Right atrium auricular region (tissue), 2 donors: ENCODE results near the gene SUSD6. TPM values are rescaled to one million over a fixed set of nuclear protein-coding genes. Genes with fewer than 3 reads are reported as not detected.

Experiments used
- DNase-seq: peaks from one replicate; pipeline ENCODE4 v3.0.0-alpha.2; 2019; ENCODE audit warnings: low spot score
- H3K27ac ChIP-seq, 2 donors: fragments of 200-600 bp; sonication (generic); 1 replicate in 1 of 2; 2 replicates in 1 of 2; pipeline ENCODE4 v1.5.1; 2016 to 2019
- H3K27me3 ChIP-seq, 2 donors: fragments of 200-600 bp; sonication (generic); one replicate each; pipeline versions ENCODE4 v1.5.1 to v1.6.0; 2017 to 2019
- H3K36me3 ChIP-seq: fragments of 200-600 bp; sonication (generic); one replicate; pipeline ENCODE4 v1.5.1; 2016
- H3K4me1 ChIP-seq, 2 donors: fragments of 200-600 bp; sonication (generic); one replicate each; pipeline versions ENCODE4 v1.5.1 to v1.6.0; 2017 to 2019
- H3K4me3 ChIP-seq, 2 donors: fragments of 200-600 bp; sonication (generic); 1 replicate in 1 of 2; 2 replicates in 1 of 2; pipeline ENCODE4 v1.5.1; 2017 to 2019; ENCODE audit warnings: mild to moderate bottlenecking in 1 of 2, moderate library complexity in 1 of 2
- H3K9me3 ChIP-seq, 2 donors: fragments of 200-600 bp; sonication (generic); one replicate each; pipeline ENCODE4 v1.5.1; 2019
- total RNA-seq, 2 donors: library from RNA; depleted of rRNA; stranded (reverse); fragments of >200 nt; gene quantifications; one replicate each; pipeline ENCODE4 v1.1.0, GENCODE V29; 2016
- TF ChIP-seq, protein P1 (sequence below), 2 donors: fragments of 200-600 bp; sonication (generic); IDR thresholded peaks; one replicate each; pipeline ENCODE4 v1.5.1; 2019; ENCODE audit warnings: antibody characterized with exemption in 2 of 2

The SUSD6 gene
- total RNA-seq, 2 donors from 2014 or later, result 19.2 to 24.7 TPM

GRCh38 chr14:69667938-69668335 is 56.5 kb downstream of the SUSD6 start:
- Histone ChIP-seq H3K27ac (peak overlapping the region; percentile 16 to 18), H3K27me3 (no peaks in the 10 kb centered on the region), H3K4me1 (peaks cover 0 to 88% of the 10 kb centered on the region in 2 donors), H3K4me3 (no peak overlapping the region), H3K9me3 (no peaks in the 10 kb centered on the region), H3K36me3 (no peaks in the 10 kb centered on the region)
- no peak for DNase-seq
- TF ChIP-seq, protein P1, sequence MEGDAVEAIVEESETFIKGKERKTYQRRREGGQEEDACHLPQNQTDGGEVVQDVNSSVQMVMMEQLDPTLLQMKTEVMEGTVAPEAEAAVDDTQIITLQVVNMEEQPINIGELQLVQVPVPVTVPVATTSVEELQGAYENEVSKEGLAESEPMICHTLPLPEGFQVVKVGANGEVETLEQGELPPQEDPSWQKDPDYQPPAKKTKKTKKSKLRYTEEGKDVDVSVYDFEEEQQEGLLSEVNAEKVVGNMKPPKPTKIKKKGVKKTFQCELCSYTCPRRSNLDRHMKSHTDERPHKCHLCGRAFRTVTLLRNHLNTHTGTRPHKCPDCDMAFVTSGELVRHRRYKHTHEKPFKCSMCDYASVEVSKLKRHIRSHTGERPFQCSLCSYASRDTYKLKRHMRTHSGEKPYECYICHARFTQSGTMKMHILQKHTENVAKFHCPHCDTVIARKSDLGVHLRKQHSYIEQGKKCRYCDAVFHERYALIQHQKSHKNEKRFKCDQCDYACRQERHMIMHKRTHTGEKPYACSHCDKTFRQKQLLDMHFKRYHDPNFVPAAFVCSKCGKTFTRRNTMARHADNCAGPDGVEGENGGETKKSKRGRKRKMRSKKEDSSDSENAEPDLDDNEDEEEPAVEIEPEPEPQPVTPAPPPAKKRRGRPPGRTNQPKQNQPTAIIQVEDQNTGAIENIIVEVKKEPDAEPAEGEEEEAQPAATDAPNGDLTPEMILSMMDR (IDR thresholded peaks at IDR 0.05), result no peak

DNA sequence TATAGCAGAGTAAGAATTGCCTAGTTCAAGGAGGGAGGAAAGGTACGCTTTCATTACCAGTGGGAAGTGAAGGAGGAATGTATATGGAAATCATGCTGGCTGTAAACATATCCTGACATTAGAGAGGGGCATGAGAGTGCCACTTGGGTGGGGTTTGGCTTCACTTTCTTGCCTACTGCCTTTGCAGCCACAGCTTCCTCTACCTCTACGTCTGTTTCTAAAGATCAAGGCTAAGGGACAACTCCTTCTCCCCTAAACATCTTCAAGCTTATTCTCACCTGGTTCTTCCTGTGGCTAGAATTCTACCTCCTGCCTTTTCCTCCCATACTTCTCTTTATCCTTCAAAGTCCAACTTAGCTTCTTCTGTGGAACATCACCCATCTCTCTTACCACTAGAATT is 58.0 kb downstream of the SUSD6 start:
- DNase-seq, result no peak
- H3K27ac ChIP-seq, result no peak overlapping the region
- H3K36me3 ChIP-seq, result no peaks in the 10 kb centered on the region
- TF ChIP-seq, protein P1 (IDR thresholded peaks at IDR 0.05), result no peak
- H3K9me3 ChIP-seq, result no peaks in the 10 kb centered on the region
- no peaks in the 10 kb centered on the region for H3K27me3 ChIP-seq
- no peak overlapping the region for H3K4me3 ChIP-seq
- peaks cover 0 to 88% of the 10 kb centered on the region in 2 donors for H3K4me1 ChIP-seq

DNA sequence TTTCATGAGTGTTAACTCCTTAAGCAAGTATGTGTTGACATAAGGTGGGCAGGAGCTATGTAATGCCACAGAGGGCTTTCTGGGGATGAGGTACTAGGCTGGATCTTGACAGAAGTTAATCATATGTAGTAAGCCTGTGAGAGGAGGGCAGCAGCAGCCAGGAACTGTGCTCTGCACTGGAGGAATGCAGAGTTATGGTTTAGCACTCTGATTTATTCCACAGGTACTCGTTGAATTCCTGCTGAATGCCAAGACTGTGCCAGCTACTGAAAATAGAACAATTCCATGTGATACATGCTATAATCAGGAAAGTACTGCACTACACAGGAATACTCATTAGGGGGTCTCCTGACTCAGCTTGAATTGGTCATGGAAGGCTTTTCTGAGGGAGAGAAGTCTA is 58.7 kb downstream of the SUSD6 start:
- H3K27me3 ChIP-seq, result no peaks in the 10 kb centered on the region
- peak overlapping the region in 1 of 2 donors; percentile 37 for H3K27ac ChIP-seq
- H3K36me3 ChIP-seq, result no peaks in the 10 kb centered on the region
- no peak overlapping the region for H3K4me3 ChIP-seq
- H3K4me1 ChIP-seq, result peaks cover 0 to 88% of the 10 kb centered on the region in 2 donors
- TF ChIP-seq, protein P1 (IDR thresholded peaks at IDR 0.05), result no peak
- H3K9me3 ChIP-seq, result no peaks in the 10 kb centered on the region
- no peak for DNase-seq

GRCh38 chr14:69671365-69672030 is 60.1 kb downstream of the SUSD6 start:
- no peak for DNase-seq

GRCh38 chr14:69672356-69672755 is 61.0 kb downstream of the SUSD6 start:
- Histone ChIP-seq H3K9me3 (no peaks in the 10 kb centered on the region), H3K36me3 (no peaks in the 10 kb centered on the region), H3K4me1 (peaks cover 0 to 76% of the 10 kb centered on the region in 2 donors), H3K27me3 (no peaks in the 10 kb centered on the region), H3K4me3 (no peak overlapping the region), H3K27ac (peak overlapping the region; percentile 36 to 61)
- DNase-seq, result no peak
- TF ChIP-seq, protein P1 (IDR thresholded peaks at IDR 0.05), result no peak

More at GRCh38 chr14:69671365-69672030, 60.1 kb downstream of the SUSD6 start:
- H3K27me3 ChIP-seq, result no peaks in the 10 kb centered on the region
- H3K36me3 ChIP-seq, result no peaks in the 10 kb centered on the region
- H3K27ac ChIP-seq, result no peak overlapping the region
- H3K4me1 ChIP-seq, result peaks cover 0 to 84% of the 10 kb centered on the region in 2 donors
- H3K9me3 ChIP-seq, result no peaks in the 10 kb centered on the region
- no peak overlapping the region for H3K4me3 ChIP-seq
- TF ChIP-seq, protein P1 (IDR thresholded peaks at IDR 0.05), result no peak

DNA sequence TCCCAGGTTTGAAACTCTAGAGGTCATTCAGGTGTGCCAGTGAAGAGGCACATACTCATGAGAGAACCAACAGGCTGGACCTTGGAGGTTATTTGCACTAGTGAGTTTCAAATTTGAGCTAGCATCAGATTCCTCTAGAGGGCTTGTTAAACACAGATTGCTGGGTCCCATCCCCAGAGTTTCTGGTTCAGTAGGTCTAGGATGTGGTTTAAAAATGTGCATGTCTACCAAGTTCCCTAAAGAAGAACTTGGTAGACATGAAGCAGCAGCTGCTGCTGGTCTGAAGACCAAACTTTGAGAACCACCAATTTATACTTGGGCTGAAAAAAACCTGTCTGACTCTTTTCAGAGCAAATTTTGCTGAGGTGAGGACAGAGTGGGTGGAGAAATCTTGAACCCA is 61.7 kb downstream of the SUSD6 start:
- no peak overlapping the region for H3K4me3 ChIP-seq
- no peaks in the 10 kb centered on the region for H3K36me3 ChIP-seq
- no peak for DNase-seq
- no peaks in the 10 kb centered on the region for H3K9me3 ChIP-seq
- peaks cover 0 to 68% of the 10 kb centered on the region in 2 donors for H3K4me1 ChIP-seq
- H3K27me3 ChIP-seq, result no peaks in the 10 kb centered on the region
- TF ChIP-seq, protein P1 (IDR thresholded peaks at IDR 0.05), result no peak
- H3K27ac ChIP-seq, result peak overlapping the region; percentile 56 to 61
